Common myeloid progenitor, CD34-positive (primary cell): ENCODE measurements around the gene FKBP7.
A peak's percentile ranks its signal among the peaks of the same experiment; 100 is the strongest.

Source experiments
- CTCF ChIA-PET: fragments of 350-600 bp; sonication (Branson Sonifier 250); formaldehyde crosslinking; loops from one replicate; lab custom pipeline; 2021; ENCODE audit warnings: antibody characterized with exemption; lab: Charles Lee
- POLR2A ChIA-PET: fragments of 350-600 bp; sonication (Branson Sonifier 250); formaldehyde crosslinking; loops from one replicate; lab custom pipeline; 2021; ENCODE audit warnings: antibody characterized with exemption; lab: Charles Lee
- DNase-seq, 3 donors: peaks; one replicate each; pipeline versions ENCODE4 v3.0.0 to v3.0.0-alpha.2; 2013
- H3K27ac ChIP-seq, 2 experiments: 1 replicate in 1 of 2; 2 replicates in 1 of 2; pipeline ENCODE4 v1.7.0; 2013; ENCODE audit warnings: inconsistent platforms in 2 of 2, low read length in 2 of 2, mild to moderate bottlenecking in 2 of 2, low read depth in 1 of 2, moderate library complexity in 1 of 2; ENCODE audit not compliant: severe bottlenecking in 2 of 2, insufficient read depth in 1 of 2, poor library complexity in 1 of 2
- H3K27me3 ChIP-seq, 5 experiments: replicated peaks in 2 of 5; 1 replicate in 3 of 5; 2 replicates in 2 of 5; pipeline versions ENCODE4 v1.6.1 to v1.7.0; 2013; ENCODE audit warnings: low read length in 4 of 5, mild to moderate bottlenecking in 2 of 5, moderate library complexity in 2 of 5, inconsistent platforms in 1 of 5; ENCODE audit not compliant: insufficient read depth in 5 of 5, control insufficient read depth in 4 of 5
- H3K36me3 ChIP-seq, 4 experiments: 1 replicate in 2 of 4; 2 replicates in 2 of 4; pipeline versions ENCODE4 v1.6.1 to v1.7.0; 2013; ENCODE audit warnings: low read length in 3 of 4, control low read depth in 1 of 4, mild to moderate bottlenecking in 1 of 4; ENCODE audit not compliant: control insufficient read depth in 4 of 4, insufficient read depth in 4 of 4
- H3K4me1 ChIP-seq, 4 experiments: 1 replicate in 3 of 4; 2 replicates in 1 of 4; pipeline versions ENCODE4 v1.6.1 to v1.7.1; 2013; ENCODE audit warnings: low read length in 3 of 4, mild to moderate bottlenecking in 3 of 4, control low read depth in 1 of 4, inconsistent platforms in 1 of 4, moderate library complexity in 1 of 4; ENCODE audit not compliant: control insufficient read depth in 4 of 4, insufficient read depth in 4 of 4; ENCODE audit errors: control extremely low read depth in 1 of 4
- H3K4me3 ChIP-seq, 7 experiments: 1 replicate in 4 of 7; 2 replicates in 3 of 7; pipeline versions ENCODE4 v1.5.1 to v1.7.0; 2013; ENCODE audit warnings: mild to moderate bottlenecking in 7 of 7, low read length in 6 of 7, moderate library complexity in 6 of 7, inconsistent platforms in 2 of 7, low read depth in 2 of 7, control low read depth in 1 of 7; ENCODE audit not compliant: insufficient read depth in 4 of 7, control insufficient read depth in 1 of 7; ENCODE audit errors: extremely low read depth in 1 of 7
- H3K9me3 ChIP-seq, 5 experiments: 1 replicate in 4 of 5; 2 replicates in 1 of 5; pipeline versions ENCODE4 v1.6.1 to v1.7.1; 2013; ENCODE audit warnings: low read length in 4 of 5, mild to moderate bottlenecking in 2 of 5, inconsistent platforms in 1 of 5, low read depth in 1 of 5, moderate library complexity in 1 of 5; ENCODE audit not compliant: control insufficient read depth in 4 of 5, insufficient read depth in 2 of 5; ENCODE audit errors: control extremely low read depth in 1 of 5
- WGBS: methylation state at CpG from one replicate; pipeline ENCODE4 v1.1.5; 2013; ENCODE audit not compliant: insufficient coverage; 5-methylcytosine and 5-hydroxymethylcytosine counted together

FKBP7 gene

GRCh38 chr2:178510384-178510783 is 32.0 kb upstream of the FKBP7 start:
- 95% methylated on average over 6 of the region's 6 CpGs for WGBS
- H3K4me3 ChIP-seq = no peak overlapping the region
- H3K36me3 ChIP-seq = peaks cover 0 to 30% (median 4%) of the 10 kb centered on the region in 4 experiments
- CTCF ChIA-PET = interaction anchor here (1.2 kb wide), 1 partner anchor 28 kb away, joined by 3 read pairs; no protein-coding TSS in a partner anchor
- H3K4me1 ChIP-seq = no peaks in the 10 kb centered on the region
- POLR2A ChIA-PET = no interaction called here
- H3K9me3 ChIP-seq = no peaks in the 10 kb centered on the region
- no peak overlapping the region for H3K27ac ChIP-seq
- no peak for DNase-seq
- no peaks in the 10 kb centered on the region for H3K27me3 ChIP-seq

GRCh38 chr2:178508646-178509045 is 30.2 kb upstream of the FKBP7 start:
- Histone ChIP-seq H3K9me3 (no peaks in the 10 kb centered on the region), H3K36me3 (peaks cover 0 to 44% (median 9%) of the 10 kb centered on the region in 4 experiments), H3K27me3 (no peaks in the 10 kb centered on the region), H3K4me3 (no peak overlapping the region), H3K27ac (no peak overlapping the region), H3K4me1 (no peaks in the 10 kb centered on the region)
- DNase-seq = peak in 1 of 3 donors; percentile 17
- no CpG with 5 or more reads among the region's 2 CpGs for WGBS
- POLR2A ChIA-PET = no interaction called here
- CTCF ChIA-PET = no interaction called here

- H3K27ac ChIP-seq = no peak overlapping the region
- WGBS = no CpG with 5 or more reads among the region's 1 CpG
- peaks cover 3 to 48% (median 16%) of the 10 kb centered on the region in 4 experiments for H3K36me3 ChIP-seq
- ChIA-PET POLR2A (no interaction called here), CTCF (interaction anchor here (1.2 to 1.4 kb wide), 2 partner anchors 11 to 12 kb away, joined by 4 to 5 read pairs; no protein-coding TSS in a partner anchor)
- no peaks in the 10 kb centered on the region for H3K9me3 ChIP-seq
- H3K4me1 ChIP-seq = no peaks in the 10 kb centered on the region
- no peak for DNase-seq
- no peak overlapping the region for H3K4me3 ChIP-seq
- H3K27me3 ChIP-seq = no peaks in the 10 kb centered on the region
Measured at GRCh38 chr2:178506949-178507348, 28.5 kb upstream of the FKBP7 start.

GRCh38 chr2:178506524-178506923 is 28.1 kb upstream of the FKBP7 start:
- WGBS = no CpG with 5 or more reads among the region's 2 CpGs
- ChIA-PET CTCF (interaction anchor here (1.2 to 1.4 kb wide), 2 partner anchors 11 kb away, joined by 4 to 5 read pairs; no protein-coding TSS in a partner anchor), POLR2A (no interaction called here)
- Histone ChIP-seq H3K9me3 (no peaks in the 10 kb centered on the region), H3K4me1 (no peaks in the 10 kb centered on the region), H3K4me3 (no peak overlapping the region), H3K27me3 (no peaks in the 10 kb centered on the region), H3K27ac (no peak overlapping the region), H3K36me3 (peaks cover 3 to 50% (median 21%) of the 10 kb centered on the region in 4 experiments)
- no peak for DNase-seq

- peaks cover 3 to 51% (median 23%) of the 10 kb centered on the region in 4 experiments for H3K36me3 ChIP-seq
- WGBS = 100% methylated on average over 1 of the region's 1 CpG
- H3K4me1 ChIP-seq = no peaks in the 10 kb centered on the region
- no peak overlapping the region for H3K4me3 ChIP-seq
- no peak for DNase-seq
- no peak overlapping the region for H3K27ac ChIP-seq
- ChIA-PET POLR2A (no interaction called here), CTCF (interaction anchor here (1.4 kb wide), 1 partner anchor 12 kb away, joined by 5 read pairs; no protein-coding TSS in a partner anchor)
- no peaks in the 10 kb centered on the region for H3K27me3 ChIP-seq
- H3K9me3 ChIP-seq = no peaks in the 10 kb centered on the region
Measured at GRCh38 chr2:178506101-178506500, 27.7 kb upstream of the FKBP7 start.

GRCh38 chr2:178502751-178503150 is 24.4 kb upstream of the FKBP7 start:
- ChIA-PET POLR2A (no interaction called here), CTCF (interaction anchor here (0.8 to 1.6 kb wide), 4 partner anchors 9 to 47 kb away, joined by 3 to 5 read pairs (median 4); no protein-coding TSS in a partner anchor)
- Histone ChIP-seq H3K27ac (no peak overlapping the region), H3K9me3 (no peaks in the 10 kb centered on the region), H3K4me1 (no peaks in the 10 kb centered on the region), H3K36me3 (peaks cover 7 to 71% (median 34%) of the 10 kb centered on the region in 4 experiments), H3K27me3 (no peaks in the 10 kb centered on the region), H3K4me3 (no peak overlapping the region)
- no peak for DNase-seq
- no CpG with 5 or more reads among the region's 4 CpGs for WGBS

GRCh38 chr2:178499640-178500039 is 21.2 kb upstream of the FKBP7 start:
- no CpG with 5 or more reads among the region's 3 CpGs for WGBS

More at GRCh38 chr2:178499640-178500039, 21.2 kb upstream of the FKBP7 start:
- Histone ChIP-seq H3K27ac (no peak overlapping the region), H3K9me3 (no peaks in the 10 kb centered on the region), H3K36me3 (peaks cover 16 to 81% (median 45%) of the 10 kb centered on the region in 4 experiments), H3K4me1 (no peaks in the 10 kb centered on the region), H3K4me3 (no peak overlapping the region), H3K27me3 (no peaks in the 10 kb centered on the region)
- POLR2A ChIA-PET = no interaction called here
- CTCF ChIA-PET = interaction anchor here (1.8 kb wide), 1 partner anchor 20 kb away, joined by 4 read pairs; no protein-coding TSS in a partner anchor
- no peak for DNase-seq
